ENCODE data around the gene ARHGDIB.

Gene ARHGDIB

DNA sequence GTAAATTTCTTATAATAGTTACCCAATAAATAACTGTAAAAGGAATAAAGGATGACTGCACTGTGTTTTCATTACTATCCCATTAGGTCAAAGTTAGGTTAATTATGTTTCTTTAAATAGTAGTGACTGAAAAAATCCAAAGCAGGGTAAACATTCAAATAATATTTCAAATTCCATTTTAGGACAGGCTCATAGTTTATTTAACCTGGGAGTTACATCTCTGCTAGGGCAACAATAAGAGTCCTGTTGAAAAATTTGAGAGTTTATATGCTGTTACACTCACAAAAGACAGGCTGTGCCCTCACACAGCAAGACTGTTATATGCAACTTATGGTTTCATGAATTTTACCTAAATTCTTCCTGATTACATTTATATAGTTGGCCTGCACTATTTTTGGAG lies 31.1 kb downstream of the ARHGDIB start:
- DNase-seq (ENCODE audit: low spot score) = no peak

DNA sequence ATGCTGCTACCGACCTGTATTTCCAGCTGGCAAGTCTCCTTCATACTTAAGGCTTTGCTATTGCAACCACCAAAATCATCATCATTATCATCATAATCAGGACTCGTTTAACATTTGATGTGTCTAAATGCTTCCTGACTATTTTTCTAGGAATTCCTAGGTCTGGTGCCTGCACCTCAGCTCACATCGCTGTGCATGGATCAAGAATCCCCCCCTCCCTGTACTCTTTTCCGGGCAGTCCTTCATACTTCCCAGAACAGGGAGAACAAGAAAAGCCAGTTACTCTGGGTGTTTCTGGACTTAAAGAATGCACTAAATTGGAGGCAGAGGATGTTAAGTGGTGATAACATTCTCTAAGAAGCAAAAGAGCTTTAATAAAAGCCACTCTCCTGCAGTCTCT lies 32.5 kb downstream of the ARHGDIB start:
- DNase-seq (ENCODE audit: low spot score) = no peak

DNA sequence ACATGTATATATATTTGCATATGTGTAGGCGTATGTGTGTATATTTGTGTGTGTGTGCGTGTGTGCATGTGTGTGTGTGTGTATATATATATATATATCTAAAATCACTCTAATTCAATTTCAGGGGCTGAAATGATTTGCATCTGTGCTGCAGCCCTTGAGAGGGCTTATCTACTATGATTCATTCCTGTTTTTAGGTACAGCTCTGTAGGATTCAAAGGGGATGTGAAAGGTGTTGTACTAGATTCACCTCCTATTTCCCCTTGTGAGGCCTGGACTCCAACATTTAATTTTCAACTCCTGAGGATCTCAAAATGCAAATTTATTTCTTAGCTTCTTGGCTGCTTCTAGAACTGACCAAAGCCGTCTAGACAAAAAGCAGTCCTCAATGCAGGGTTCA lies 34.1 kb downstream of the ARHGDIB start:
- no peak for DNase-seq (ENCODE audit: low spot score)

DNA sequence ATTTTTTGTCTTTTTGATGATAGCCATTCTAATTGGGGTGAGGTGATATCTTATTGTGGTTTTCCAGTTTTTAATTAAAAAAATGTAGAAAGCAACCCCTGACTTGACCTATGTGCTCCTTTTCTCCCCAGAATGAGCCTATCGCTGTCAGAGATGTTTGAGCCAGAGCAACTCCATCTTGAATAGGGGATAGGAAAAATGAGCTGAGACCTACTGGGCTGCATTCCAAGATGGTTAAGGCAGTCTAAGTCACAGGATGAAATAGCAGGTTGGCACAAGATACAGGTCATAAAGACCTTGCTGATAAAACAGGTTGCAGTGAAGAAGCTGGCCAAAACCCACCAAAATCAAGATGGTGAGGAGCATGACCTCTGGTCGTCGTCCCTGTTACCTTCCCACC lies 36.9 kb downstream of the ARHGDIB start:
- no peak for DNase-seq (ENCODE audit: low spot score)

DNA sequence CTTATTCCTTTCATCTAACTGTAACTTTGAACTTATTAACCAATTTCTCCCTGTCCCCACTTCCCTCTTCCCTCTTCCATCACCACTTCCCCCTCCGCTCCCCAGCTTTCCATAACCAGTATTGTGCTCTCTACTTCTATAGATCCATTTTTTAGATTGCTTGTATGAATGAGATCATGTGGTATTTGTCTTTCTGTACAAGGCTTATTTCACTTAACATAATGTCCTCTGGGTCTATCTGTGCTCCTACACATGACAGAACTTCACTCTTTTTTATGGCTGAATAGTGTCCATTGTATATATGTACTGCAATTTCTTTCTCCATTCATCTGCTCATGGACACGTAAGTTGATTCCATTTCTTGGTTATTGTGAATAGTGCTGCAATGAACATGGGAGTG lies 37.5 kb downstream of the ARHGDIB start:
- no peak for DNase-seq (ENCODE audit: low spot score)

DNA sequence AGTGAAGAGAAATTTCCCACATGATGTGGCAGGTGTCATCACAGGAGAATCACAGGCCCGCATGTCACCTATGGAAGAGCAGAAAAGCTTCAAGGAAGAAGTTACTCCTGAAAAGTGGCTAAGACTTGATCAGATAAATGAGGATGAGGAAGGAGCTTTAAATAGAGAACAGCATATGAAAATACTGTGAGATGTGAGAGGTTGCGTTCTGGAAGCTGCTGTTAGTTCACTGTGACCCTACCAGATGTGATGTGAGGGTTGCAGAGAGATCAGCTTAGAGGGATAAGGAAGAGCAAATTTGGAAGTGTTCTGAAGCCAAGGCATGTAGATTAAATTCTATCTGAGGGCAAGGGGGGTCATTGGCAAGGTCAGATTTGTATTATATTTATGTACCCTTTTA lies 40.2 kb downstream of the ARHGDIB start:
- DNase-seq (ENCODE audit: low spot score) = no peak

DNA sequence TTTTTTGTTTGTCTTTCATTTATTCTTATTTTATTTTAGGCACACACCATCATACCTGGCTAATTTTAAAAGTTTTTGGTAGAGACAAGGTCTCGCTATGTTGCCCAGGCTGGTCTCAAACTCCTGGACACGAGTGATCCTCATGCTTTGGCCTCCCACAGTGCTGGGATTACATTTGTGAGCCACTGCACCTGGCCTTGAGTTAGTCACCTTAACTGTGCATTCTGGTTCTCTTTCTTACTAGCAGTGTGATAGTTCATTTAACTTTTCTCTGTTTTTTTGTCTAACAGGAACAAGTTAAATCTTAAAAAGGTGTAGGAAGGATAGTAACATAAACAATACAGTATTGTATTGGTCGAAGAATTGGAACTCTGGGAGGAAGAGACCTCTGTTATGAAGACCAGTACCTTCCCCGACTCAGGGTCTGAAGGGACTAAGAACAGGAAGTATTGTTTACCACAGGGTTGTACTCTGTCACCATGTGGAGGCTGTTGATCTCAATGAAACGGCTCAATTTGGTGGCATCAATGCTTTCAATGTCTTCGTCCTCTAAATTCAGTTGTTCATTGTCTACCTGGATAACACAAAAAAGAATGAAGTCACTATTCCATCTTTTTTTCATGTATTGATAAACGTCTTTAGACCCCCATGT lies 40.8 kb downstream of the ARHGDIB start:
- no peak for DNase-seq (ENCODE audit: low spot score)

DNA sequence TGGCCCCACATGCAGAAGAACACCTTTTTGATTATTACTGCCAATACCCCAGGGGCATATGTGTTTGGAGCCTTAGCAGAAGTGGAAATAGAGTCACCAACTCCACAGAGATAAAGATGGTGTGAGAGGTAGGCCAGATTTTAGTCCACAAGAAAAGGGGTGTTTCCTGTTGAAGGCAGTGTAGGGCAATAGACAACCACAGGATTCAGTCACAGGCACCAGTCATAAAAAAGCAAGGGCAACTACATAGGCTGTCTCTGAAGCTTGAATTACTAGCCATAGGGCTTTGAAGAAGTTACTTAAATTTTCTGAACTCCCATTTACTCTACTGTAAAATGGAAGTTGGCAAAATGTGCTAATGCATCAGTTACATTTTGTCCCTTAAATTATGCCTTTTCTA lies 41.9 kb downstream of the ARHGDIB start:
- DNase-seq (ENCODE audit: low spot score) = no peak

DNA sequence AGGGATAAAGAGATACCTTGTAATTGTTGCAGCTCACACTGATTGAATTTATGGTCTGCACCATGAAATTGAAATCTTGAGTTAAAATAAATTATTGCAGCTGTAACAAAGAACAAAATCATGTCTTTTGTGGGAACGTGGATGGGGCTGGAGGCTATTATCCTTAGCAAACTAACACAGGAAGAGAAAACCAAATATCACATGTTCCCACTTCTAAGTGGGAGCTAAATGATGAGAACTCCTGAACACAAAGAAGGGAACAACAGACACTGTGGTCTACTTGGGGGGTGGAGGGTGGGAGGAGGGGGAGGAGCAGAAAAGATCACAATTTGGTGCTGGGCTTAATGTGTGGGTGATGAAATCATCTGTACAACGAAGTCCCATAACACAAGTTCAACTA lies 45.7 kb downstream of the ARHGDIB start:
- no peak for DNase-seq (ENCODE audit: low spot score)

DNA sequence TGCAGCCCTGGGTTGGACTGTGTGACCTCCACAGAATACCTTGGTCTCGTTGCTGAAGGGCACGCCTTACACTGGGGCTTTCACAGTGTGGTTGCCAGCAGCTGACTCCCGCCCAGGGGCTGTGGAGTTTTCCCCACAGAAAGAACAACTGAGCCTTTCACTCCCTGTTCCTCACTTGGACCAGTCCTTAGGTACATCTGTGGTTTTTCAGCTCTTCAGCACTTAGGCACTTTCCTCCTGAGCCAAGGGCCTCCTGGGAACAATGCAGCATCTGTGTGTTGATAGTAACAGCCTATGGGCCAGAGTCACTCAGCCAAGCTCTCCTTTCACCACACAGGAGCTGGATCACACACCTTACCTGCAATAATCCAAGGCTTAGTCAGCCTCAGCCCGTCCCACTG lies 48.0 kb downstream of the ARHGDIB start:
- peak; percentile 73 for DNase-seq (ENCODE audit: low spot score)

DNA sequence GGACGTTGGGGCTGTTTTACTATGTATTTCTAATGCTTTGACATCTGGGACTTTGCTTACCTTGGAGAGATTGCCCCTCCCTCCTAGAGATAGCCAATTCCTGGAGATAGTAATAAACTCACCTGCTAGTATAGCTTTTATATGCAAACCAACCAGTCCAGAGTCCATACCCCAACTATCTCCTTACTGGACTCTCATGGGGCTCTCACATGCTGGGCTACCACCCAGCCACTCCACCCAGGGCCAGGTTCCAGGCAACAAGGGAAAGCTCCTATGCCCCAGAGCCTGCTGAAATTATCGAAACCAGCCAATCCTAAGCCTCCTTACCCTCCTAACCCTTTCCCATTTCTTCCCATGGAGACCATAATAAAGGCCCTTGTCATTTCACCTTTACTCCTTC lies 50.3 kb downstream of the ARHGDIB start:
- DNase-seq (ENCODE audit: low spot score) = no peak

DNA sequence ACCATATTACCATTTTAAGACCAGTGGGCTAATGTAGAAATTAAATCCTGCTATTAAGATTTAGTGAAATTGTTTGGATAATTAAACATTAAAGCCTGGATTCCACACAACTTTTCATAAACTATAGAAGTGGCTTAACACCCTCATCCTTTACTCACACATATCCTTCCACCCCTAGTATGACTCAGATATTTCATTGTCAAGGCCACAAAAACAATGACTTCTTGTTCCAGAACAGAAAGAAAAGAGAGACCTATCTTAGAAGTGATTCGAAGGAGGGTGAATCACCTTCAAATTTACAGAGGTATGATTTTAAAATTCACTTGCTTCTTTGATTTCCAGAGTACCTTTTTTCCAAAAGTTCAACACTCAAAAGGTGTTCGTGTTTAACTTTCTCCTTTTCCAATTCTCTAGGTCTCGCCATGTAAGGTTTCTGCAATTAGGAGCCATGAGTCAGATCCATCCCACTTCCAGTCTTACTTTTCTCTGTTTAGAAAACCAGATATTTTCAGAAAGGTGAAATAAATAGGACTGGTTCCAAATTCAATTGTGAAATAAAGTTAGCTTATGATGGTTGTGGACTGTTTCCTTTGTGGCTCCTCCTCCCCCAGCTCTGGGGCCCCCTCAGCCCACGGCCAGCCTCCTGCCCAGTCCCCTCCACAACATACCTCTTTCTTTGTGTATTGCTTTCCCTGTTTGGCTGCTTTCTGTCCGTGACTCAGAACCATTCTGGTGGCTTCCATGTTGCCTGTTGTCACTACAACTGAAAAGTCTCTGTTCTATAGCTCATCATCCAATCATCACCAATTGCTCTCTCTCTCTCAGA lies 51.1 kb downstream of the ARHGDIB start:
- DNase-seq (ENCODE audit: low spot score) = peak; percentile 26

DNA sequence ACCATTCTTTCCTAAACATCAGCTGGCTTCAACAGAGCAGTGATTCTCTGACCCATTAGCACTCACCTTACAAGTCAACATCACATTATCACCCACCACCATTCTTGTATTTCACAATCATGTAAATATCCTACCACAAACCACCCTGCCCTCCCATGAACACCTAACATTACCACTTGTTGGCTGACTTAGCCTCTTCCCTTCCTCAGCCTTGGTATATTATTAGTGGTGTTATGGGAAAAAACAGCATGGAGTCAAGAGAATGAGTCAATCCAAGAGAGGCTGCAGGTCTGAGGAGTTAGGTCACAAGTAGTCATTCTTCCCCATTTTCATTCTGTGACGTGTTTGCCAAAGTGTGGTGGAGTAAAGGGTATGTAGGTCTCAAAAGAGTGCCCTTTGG lies 53.4 kb downstream of the ARHGDIB start:
- DNase-seq (ENCODE audit: low spot score) = no peak

DNA sequence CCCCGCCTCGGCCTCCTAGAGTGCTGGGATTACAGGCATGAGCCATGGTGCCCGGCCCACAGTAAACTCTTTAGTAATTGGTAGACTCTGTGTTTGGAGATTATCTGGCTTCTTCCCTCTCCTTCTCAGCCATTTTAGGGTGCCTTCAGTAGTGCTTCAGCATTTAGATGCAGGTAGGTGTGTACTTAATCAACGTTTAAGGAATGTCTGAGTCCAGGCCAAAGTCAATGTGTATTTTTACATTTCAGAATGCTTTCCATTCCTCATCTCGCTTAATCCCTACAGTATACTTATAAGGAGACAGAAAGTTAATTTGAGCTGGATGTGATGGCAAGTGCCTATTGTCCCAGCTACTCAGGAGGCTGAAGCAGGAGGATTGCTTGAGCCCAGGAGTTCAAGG lies 55.3 kb downstream of the ARHGDIB start:
- DNase-seq (ENCODE audit: low spot score) = no peak

DNA sequence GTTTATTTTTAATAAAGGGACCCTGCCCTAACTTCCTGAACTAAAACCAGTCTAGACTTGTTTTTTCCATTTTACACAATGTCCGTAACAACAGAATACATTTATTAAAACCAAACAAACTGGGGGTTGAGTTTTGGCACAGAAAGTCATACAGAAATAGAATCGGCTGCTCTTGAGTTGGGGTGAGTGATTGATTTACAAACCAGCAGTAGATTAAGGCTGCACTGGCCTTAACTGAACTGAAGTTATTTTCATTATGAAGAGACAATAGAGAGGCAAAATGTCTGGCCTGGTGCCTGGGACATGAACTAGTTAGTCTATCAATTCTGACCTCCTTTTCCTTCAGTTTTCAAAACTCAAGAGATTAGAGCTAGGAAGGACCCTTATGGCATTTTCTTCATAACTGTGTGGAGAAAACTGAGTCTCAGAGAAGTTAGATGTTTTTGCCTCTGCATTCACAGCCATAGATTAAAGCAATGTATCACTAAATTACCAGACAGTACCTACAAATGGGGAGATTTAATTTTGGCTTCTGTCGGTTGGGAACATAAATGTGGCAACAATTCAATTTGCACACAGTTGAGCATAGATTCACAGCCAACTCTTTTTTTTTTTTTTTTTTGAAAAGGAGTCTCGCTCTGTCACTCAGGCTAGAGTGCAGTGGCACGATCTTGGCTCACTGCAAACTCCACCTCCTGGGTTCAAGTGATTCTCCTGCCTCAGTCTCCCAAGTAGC lies 56.0 kb downstream of the ARHGDIB start:
- DNase-seq (ENCODE audit: low spot score) = no peak

DNA sequence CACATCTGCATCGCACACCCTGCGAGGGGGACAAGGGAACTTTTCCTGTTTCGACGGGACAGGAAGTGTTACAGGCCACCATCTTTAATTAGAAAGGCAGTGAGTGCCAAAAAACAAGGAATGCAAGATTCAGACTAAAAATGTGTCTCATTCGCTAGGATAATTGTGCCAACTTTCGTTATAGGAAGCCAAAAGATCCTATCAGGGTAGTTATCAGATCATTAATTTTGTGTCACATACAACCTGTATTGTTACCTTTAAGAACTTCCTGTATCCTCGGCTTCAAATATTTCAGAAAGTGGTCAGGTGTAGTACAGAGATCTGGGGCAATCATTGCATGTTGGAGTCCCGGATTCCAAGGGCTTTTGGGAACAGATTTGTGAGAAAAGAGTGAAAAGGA lies 56.5 kb downstream of the ARHGDIB start:
- no peak for DNase-seq (ENCODE audit: low spot score)

DNA sequence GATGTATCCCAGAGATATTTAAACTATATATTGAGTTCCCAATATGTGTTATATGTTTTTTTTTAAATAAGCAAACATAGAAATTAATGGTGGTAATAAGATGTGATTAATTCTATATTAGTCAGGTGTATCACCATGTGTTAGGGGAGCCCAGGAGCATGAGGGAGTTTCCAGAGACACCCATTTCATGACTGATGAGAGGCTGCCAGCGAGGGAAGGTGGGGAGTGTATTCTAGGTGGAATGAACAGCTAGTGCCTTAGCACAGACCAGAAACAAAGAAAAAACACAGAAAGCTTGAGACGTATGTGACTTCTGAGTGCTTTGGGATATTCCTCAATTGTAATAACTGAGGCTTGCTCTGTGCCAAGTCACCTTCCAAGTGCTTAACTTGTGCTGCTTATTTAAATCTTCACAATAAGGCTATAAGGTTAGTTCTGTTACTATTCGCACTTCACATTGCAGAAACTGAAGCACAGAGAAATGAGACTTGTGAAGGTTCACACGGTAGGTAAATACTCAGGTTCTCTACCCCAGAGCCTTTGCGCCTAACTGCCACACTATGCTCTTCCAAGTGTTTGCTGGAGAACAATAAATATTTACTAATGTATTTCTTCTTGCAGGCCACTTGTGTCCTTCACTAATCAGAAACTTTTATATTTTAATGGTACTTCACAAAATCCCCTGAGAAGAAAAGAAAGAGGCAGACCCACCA lies 57.9 kb downstream of the ARHGDIB start:
- DNase-seq (ENCODE audit: low spot score) = no peak

DNA sequence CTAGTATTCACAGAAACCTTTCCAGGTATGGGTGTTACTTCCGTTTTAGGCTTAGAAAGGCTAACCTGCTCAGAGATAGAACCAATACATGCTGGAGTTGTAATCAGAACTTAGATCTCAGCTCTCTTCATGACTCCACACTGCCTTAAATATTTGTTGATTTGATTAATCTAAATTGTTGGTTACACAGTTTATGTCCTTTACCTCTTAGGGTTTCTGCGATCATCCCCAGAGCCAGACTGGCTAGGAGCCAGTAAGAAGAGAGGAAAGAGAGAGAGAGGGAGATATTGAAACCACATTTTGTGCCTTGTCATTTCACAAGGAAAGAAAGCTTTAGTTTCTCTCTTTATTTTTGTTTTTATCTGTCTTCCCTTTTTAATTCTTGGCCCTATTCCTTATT lies 58.9 kb downstream of the ARHGDIB start:
- DNase-seq (ENCODE audit: low spot score) = no peak

DNA sequence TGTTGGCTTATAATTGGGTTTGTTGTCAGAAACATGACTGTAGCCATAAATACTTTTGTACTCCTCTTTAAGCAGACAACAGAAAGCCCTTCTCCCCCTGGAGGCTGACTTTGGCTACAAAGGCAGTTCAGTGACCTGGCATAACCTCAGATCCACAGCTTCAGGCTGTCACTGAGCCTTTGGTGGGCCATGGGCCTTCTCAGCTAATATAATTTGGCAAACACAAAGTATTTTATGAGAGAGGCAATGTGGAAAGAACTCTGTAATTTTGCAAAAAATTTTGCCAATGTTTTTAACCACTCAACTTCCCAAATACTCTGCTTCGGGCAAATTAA lies 60.2 kb downstream of the ARHGDIB start:
- no peak for DNase-seq (ENCODE audit: low spot score)

DNA sequence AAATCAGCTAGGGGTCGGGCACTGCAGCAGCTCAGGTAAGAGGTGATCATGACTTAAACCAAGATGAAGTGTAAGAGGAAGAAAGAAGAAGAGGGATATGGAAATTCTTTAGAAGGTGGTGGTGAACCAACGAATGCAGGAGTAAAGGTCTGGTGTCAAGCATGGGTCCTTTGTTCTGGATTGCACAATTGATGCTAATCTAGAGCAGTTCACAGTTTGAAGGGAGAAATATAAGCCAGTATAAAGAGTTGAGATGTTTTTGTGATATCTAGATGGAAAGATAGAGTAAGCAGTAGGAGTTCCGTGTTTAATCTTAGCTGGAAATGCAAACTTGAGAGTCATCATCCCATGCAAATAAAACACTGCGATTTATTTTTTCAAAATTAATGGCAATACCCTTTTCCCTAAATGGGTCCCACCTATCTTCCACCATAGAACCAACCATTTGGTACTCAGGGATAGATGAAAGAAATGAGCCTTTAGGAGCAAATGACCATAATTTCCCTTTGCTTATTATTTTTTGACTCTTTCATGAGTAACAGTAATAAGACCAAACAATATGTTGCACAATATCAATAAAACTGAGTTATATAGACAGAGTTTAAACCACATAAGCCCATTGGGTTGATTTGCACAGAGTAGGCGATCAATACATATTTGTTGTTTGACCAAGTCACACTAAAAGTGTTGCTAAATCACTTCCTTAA lies 60.7 kb downstream of the ARHGDIB start:
- no peak for DNase-seq (ENCODE audit: low spot score)

DNA sequence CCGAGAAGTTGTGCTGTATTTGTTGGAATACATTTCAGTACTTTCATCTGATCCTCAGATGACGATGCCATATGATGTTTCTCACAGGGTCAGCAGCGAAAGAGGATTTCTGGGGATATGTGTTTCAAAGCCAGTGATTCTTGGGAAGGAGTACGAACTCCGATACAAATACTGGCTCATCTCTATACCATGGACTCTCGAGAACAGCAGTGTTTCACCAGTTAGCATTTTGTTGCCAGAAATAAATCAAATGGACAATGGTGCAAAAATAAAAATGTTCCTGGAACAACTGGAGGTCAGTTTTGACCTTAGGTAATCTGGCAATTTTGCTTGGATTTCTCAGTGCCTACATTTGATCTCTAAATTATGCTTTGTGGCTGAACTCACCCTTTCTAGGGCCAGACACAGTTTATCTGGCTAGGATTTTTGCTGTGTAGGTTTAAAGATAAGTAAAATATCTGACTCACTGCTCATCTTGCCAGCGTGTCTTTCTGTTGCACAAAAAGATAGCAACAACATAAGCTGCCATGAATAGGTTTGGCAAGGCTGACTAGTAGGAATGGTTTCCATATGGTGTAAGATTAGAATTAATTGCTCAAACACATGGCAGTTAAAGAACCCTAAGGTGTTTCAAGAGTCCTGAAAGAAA lies 64.8 kb downstream of the ARHGDIB start:
- DNase-seq (ENCODE audit: low spot score) = no peak

Measured in SW480 (cell line).